Skin of body (tissue), 2 donors: ENCODE data around the gene FYN. TPM values are rescaled to one million over a fixed set of nuclear protein-coding genes. Genes with fewer than 3 reads are reported as not detected.
A peak's percentile ranks its signal among the peaks of the same experiment; 100 is the strongest.

Source experiments
- DNase-seq: peaks from one replicate; lab custom pipeline; 2025; lab: John Stamatoyannopoulos, UW
- total RNA-seq: library from RNA; depleted of rRNA; stranded (reverse); fragments of >200 nt; gene quantifications from one replicate; pipeline ENCODE4 v1.2.3, GENCODE V29; 2014

Gene FYN
- total RNA-seq, 1 donor from 2014 or later = 145 TPM

- no peak for DNase-seq
Observed at GRCh38 chr6:111771094-111771432, 102.2 kb downstream of the FYN start.

GRCh38 chr6:111770263-111771093 is 102.8 kb downstream of the FYN start:
- no peak for DNase-seq

- no peak for DNase-seq
Observed at GRCh38 chr6:111769365-111770152, 103.7 kb downstream of the FYN start.

- no peak for DNase-seq
Observed at GRCh38 chr6:111768431-111768770, 104.9 kb downstream of the FYN start.

- no peak for DNase-seq
Observed at GRCh38 chr6:111767752-111768430, 105.4 kb downstream of the FYN start.

GRCh38 chr6:111766201-111766857 is 106.9 kb downstream of the FYN start:
- no peak for DNase-seq

- DNase-seq = no peak
Observed at GRCh38 chr6:111765763-111766162, 107.5 kb downstream of the FYN start.

- DNase-seq = no peak
Observed at GRCh38 chr6:111764238-111765175, 108.7 kb downstream of the FYN start.

- no peak for DNase-seq
Observed at GRCh38 chr6:111763381-111763780, 109.9 kb downstream of the FYN start.

GRCh38 chr6:111761783-111762312 is 111.4 kb downstream of the FYN start:
- DNase-seq = no peak

GRCh38 chr6:111761212-111761611 is 112.0 kb downstream of the FYN start:
- no peak for DNase-seq

GRCh38 chr6:111759836-111760785 is 113.1 kb downstream of the FYN start:
- peak; percentile 96 for DNase-seq

- no peak for DNase-seq
Observed at GRCh38 chr6:111759331-111759835, 113.9 kb downstream of the FYN start.

- DNase-seq = no peak
Observed at GRCh38 chr6:111758608-111759329, 114.5 kb downstream of the FYN start.

GRCh38 chr6:111757342-111757741 is 115.9 kb downstream of the FYN start:
- DNase-seq = no peak

GRCh38 chr6:111754423-111754822 is 118.8 kb downstream of the FYN start:
- no peak for DNase-seq

GRCh38 chr6:111753573-111753972 is 119.7 kb downstream of the FYN start:
- DNase-seq = no peak

- DNase-seq = no peak
Observed at GRCh38 chr6:111752476-111752875, 120.8 kb downstream of the FYN start.
